ENCODE results near the gene NBDY.
"Not testable (repeated sequence)": the region's sequence is repeated elsewhere in the genome, so short reads cannot be mapped to it uniquely, and the experiment has no call there.

NBDY gene

GRCh38 chrX:56757327-56757726 is 28.3 kb downstream of the NBDY start:
- no peaks in the 10 kb centered on the region for H3K36me3 ChIP-seq (ENCODE audit: control insufficient read depth, low read depth, low read length)
- H3K27me3 ChIP-seq (ENCODE audit: control insufficient read depth, insufficient read depth, low read length) = no peaks in the 10 kb centered on the region
- no peaks in the 10 kb centered on the region for H3K4me1 ChIP-seq (ENCODE audit: control insufficient read depth, low read depth, low read length)
- H3K9ac ChIP-seq (ENCODE audit: low read length) = no peak overlapping the region
- peaks cover 15% of the 10 kb centered on the region for H3K9me3 ChIP-seq (ENCODE audit: control insufficient read depth, low read depth, low read length)
- no peak overlapping the region for H3K4me3 ChIP-seq (ENCODE audit: low read length)
- no peak overlapping the region for H3K27ac ChIP-seq (ENCODE audit: low read length)

GRCh38 chrX:56758456-56758855 is 29.4 kb downstream of the NBDY start:
- no peaks in the 10 kb centered on the region for H3K36me3 ChIP-seq (ENCODE audit: control insufficient read depth, low read depth, low read length)
- no peak overlapping the region for H3K9ac ChIP-seq (ENCODE audit: low read length)
- H3K4me3 ChIP-seq (ENCODE audit: low read length) = no peak overlapping the region
- peaks cover 11% of the 10 kb centered on the region for H3K9me3 ChIP-seq (ENCODE audit: control insufficient read depth, low read depth, low read length)
- no peaks in the 10 kb centered on the region for H3K4me1 ChIP-seq (ENCODE audit: control insufficient read depth, low read depth, low read length)
- no peaks in the 10 kb centered on the region for H3K27me3 ChIP-seq (ENCODE audit: control insufficient read depth, insufficient read depth, low read length)
- no peak overlapping the region for H3K27ac ChIP-seq (ENCODE audit: low read length)

GRCh38 chrX:56759736-56760409 is 30.8 kb downstream of the NBDY start:
- Histone ChIP-seq H3K27ac (ENCODE audit: low read length) (no peak overlapping the region), H3K36me3 (ENCODE audit: control insufficient read depth, low read depth, low read length) (no peaks in the 10 kb centered on the region), H3K9me3 (ENCODE audit: control insufficient read depth, low read depth, low read length) (peaks cover 4% of the 10 kb centered on the region), H3K4me1 (ENCODE audit: control insufficient read depth, low read depth, low read length) (no peaks in the 10 kb centered on the region), H3K27me3 (ENCODE audit: control insufficient read depth, insufficient read depth, low read length) (no peaks in the 10 kb centered on the region), H3K9ac (ENCODE audit: low read length) (no peak overlapping the region), H3K4me3 (ENCODE audit: low read length) (no peak overlapping the region)

- not testable (repeated sequence) for H3K9ac ChIP-seq (ENCODE audit: low read length); H3K27ac ChIP-seq (ENCODE audit: low read length); H3K36me3 ChIP-seq (ENCODE audit: control insufficient read depth, low read depth, low read length); H3K4me3 ChIP-seq (ENCODE audit: low read length); H3K27me3 ChIP-seq (ENCODE audit: control insufficient read depth, insufficient read depth, low read length); H3K4me1 ChIP-seq (ENCODE audit: control insufficient read depth, low read depth, low read length); H3K9me3 ChIP-seq (ENCODE audit: control insufficient read depth, low read depth, low read length)
Measured at GRCh38 chrX:56760410-56761124, 31.5 kb downstream of the NBDY start.

GRCh38 chrX:56761167-56761566 is 32.1 kb downstream of the NBDY start:
- no peak overlapping the region for H3K4me3 ChIP-seq (ENCODE audit: low read length)
- H3K4me1 ChIP-seq (ENCODE audit: control insufficient read depth, low read depth, low read length) = no peaks in the 10 kb centered on the region
- no peaks in the 10 kb centered on the region for H3K27me3 ChIP-seq (ENCODE audit: control insufficient read depth, insufficient read depth, low read length)
- no peak overlapping the region for H3K9ac ChIP-seq (ENCODE audit: low read length)
- peaks cover 9% of the 10 kb centered on the region for H3K9me3 ChIP-seq (ENCODE audit: control insufficient read depth, low read depth, low read length)
- no peak overlapping the region for H3K27ac ChIP-seq (ENCODE audit: low read length)
- no peaks in the 10 kb centered on the region for H3K36me3 ChIP-seq (ENCODE audit: control insufficient read depth, low read depth, low read length)

GRCh38 chrX:56762220-56762619 is 33.2 kb downstream of the NBDY start:
- Histone ChIP-seq H3K9me3 (ENCODE audit: control insufficient read depth, low read depth, low read length) (peaks cover 9% of the 10 kb centered on the region), H3K36me3 (ENCODE audit: control insufficient read depth, low read depth, low read length) (no peaks in the 10 kb centered on the region), H3K4me1 (ENCODE audit: control insufficient read depth, low read depth, low read length) (no peaks in the 10 kb centered on the region), H3K27ac (ENCODE audit: low read length) (no peak overlapping the region), H3K27me3 (ENCODE audit: control insufficient read depth, insufficient read depth, low read length) (no peaks in the 10 kb centered on the region), H3K9ac (ENCODE audit: low read length) (no peak overlapping the region), H3K4me3 (ENCODE audit: low read length) (no peak overlapping the region)

GRCh38 chrX:56762707-56763555 is 33.9 kb downstream of the NBDY start:
- H3K9ac ChIP-seq (ENCODE audit: low read length) = no peak overlapping the region
- peaks cover 5% of the 10 kb centered on the region for H3K9me3 ChIP-seq (ENCODE audit: control insufficient read depth, low read depth, low read length)
- no peaks in the 10 kb centered on the region for H3K4me1 ChIP-seq (ENCODE audit: control insufficient read depth, low read depth, low read length)
- no peaks in the 10 kb centered on the region for H3K36me3 ChIP-seq (ENCODE audit: control insufficient read depth, low read depth, low read length)
- H3K4me3 ChIP-seq (ENCODE audit: low read length) = no peak overlapping the region
- no peaks in the 10 kb centered on the region for H3K27me3 ChIP-seq (ENCODE audit: control insufficient read depth, insufficient read depth, low read length)
- no peak overlapping the region for H3K27ac ChIP-seq (ENCODE audit: low read length)

GRCh38 chrX:56763556-56764152 is 34.6 kb downstream of the NBDY start:
- H3K4me3 ChIP-seq (ENCODE audit: low read length) = no peak overlapping the region
- no peak overlapping the region for H3K27ac ChIP-seq (ENCODE audit: low read length)
- H3K9me3 ChIP-seq (ENCODE audit: control insufficient read depth, low read depth, low read length) = peaks cover 5% of the 10 kb centered on the region
- no peaks in the 10 kb centered on the region for H3K27me3 ChIP-seq (ENCODE audit: control insufficient read depth, insufficient read depth, low read length)
- H3K36me3 ChIP-seq (ENCODE audit: control insufficient read depth, low read depth, low read length) = no peaks in the 10 kb centered on the region
- H3K4me1 ChIP-seq (ENCODE audit: control insufficient read depth, low read depth, low read length) = no peaks in the 10 kb centered on the region
- H3K9ac ChIP-seq (ENCODE audit: low read length) = no peak overlapping the region

- Histone ChIP-seq H3K9me3 (ENCODE audit: control insufficient read depth, low read depth, low read length) (peaks cover 5% of the 10 kb centered on the region), H3K27ac (ENCODE audit: low read length) (no peak overlapping the region), H3K27me3 (ENCODE audit: control insufficient read depth, insufficient read depth, low read length) (no peaks in the 10 kb centered on the region), H3K36me3 (ENCODE audit: control insufficient read depth, low read depth, low read length) (no peaks in the 10 kb centered on the region), H3K4me1 (ENCODE audit: control insufficient read depth, low read depth, low read length) (no peaks in the 10 kb centered on the region), H3K9ac (ENCODE audit: low read length) (no peak overlapping the region), H3K4me3 (ENCODE audit: low read length) (no peak overlapping the region)
Measured at GRCh38 chrX:56764153-56764974, 35.3 kb downstream of the NBDY start.

- Histone ChIP-seq H3K4me3 (ENCODE audit: low read length) (no peak overlapping the region), H3K27me3 (ENCODE audit: control insufficient read depth, insufficient read depth, low read length) (no peaks in the 10 kb centered on the region), H3K9ac (ENCODE audit: low read length) (no peak overlapping the region), H3K36me3 (ENCODE audit: control insufficient read depth, low read depth, low read length) (no peaks in the 10 kb centered on the region), H3K27ac (ENCODE audit: low read length) (no peak overlapping the region), H3K4me1 (ENCODE audit: control insufficient read depth, low read depth, low read length) (no peaks in the 10 kb centered on the region), H3K9me3 (ENCODE audit: control insufficient read depth, low read depth, low read length) (peaks cover 5% of the 10 kb centered on the region)
Measured at GRCh38 chrX:56764975-56765791, 36.1 kb downstream of the NBDY start.
